Panc1 (cell line): Measurements from ENCODE around the gene FGF2. TPM values are rescaled to one million over a fixed set of nuclear protein-coding genes. Genes with fewer than 3 reads are reported as not detected.
A peak's percentile ranks its signal among the peaks of the same experiment; 100 is the strongest.

ENCODE experiments used
- ATAC-seq: fragments of 200-7000 bp; cut with Tn5 transposase; 2 replicates; pipeline ENCODE4 v1.9.1; 2020; ENCODE audit warnings: mild to moderate bottlenecking, moderate library complexity
- BruUV-seq: library from RNA; stranded (reverse); fragments of 400-500 nt; replicated peaks from 2 replicates; lab custom pipeline; 2021; lab: Mats Ljungman, UMichigan
- CTCF ChIA-PET: fragments of 300-600 bp; sonication (Branson Sonifier 250); formaldehyde crosslinking; loops from one replicate; lab custom pipeline; 2022; ENCODE audit warnings: antibody characterized with exemption; lab: Charles Lee
- POLR2A ChIA-PET: fragments of 300-600 bp; sonication (Branson Sonifier 250); formaldehyde crosslinking; loops from one replicate; lab custom pipeline; 2022; ENCODE audit warnings: antibody characterized with exemption; lab: Charles Lee
- DNase-seq: peaks from one replicate; pipeline ENCODE4 v3.0.0-alpha.2; 2010; ENCODE audit warnings: low read depth, low spot score
- H3K27ac ChIP-seq: 2 replicates; pipeline ENCODE4 v1.5.1; 2011; ENCODE audit warnings: mild to moderate bottlenecking, low read length, inconsistent platforms
- H3K27me3 ChIP-seq: fragments of 200-500 bp; sonication (Bioruptor generic); 2 replicates; pipeline ENCODE4 v1.6.0; 2014; ENCODE audit warnings: low read length, inconsistent platforms; ENCODE audit not compliant: control insufficient read depth, insufficient read depth
- H3K36me3 ChIP-seq: fragments of 200-500 bp; sonication (Bioruptor generic); 2 replicates; pipeline ENCODE4 v1.5.1; 2014; ENCODE audit warnings: inconsistent platforms, mild to moderate bottlenecking, low read length, moderate library complexity; ENCODE audit not compliant: control insufficient read depth, insufficient read depth
- H3K4me1 ChIP-seq: 2 replicates; pipeline ENCODE4 v1.5.1; 2011; ENCODE audit warnings: inconsistent platforms, mild to moderate bottlenecking, low read length, moderate library complexity; ENCODE audit not compliant: control insufficient read depth, insufficient read depth
- H3K4me3 ChIP-seq, 2 experiments: 2 replicates each; pipeline ENCODE4 v1.5.1; 2011 to 2012; ENCODE audit warnings: low read depth in 2 of 2, low read length in 2 of 2, mild to moderate bottlenecking in 2 of 2, inconsistent platforms in 1 of 2, moderate library complexity in 1 of 2
- H3K9me3 ChIP-seq: fragments of 200-500 bp; sonication (Bioruptor generic); 2 replicates; pipeline ENCODE4 v1.5.1; 2014; ENCODE audit warnings: low read depth, mild to moderate bottlenecking, inconsistent platforms, low read length, moderate library complexity; ENCODE audit not compliant: control insufficient read depth, insufficient read depth
- CTCF ChIP-seq: fragments of 450-650 bp; IDR thresholded peaks from 2 replicates; pipeline ENCODE4 v1.5.1; 2017; ENCODE audit warnings: mild to moderate bottlenecking
- POLR2AphosphoS5 ChIP-seq: IDR thresholded peaks from 2 replicates; pipeline ENCODE4 v1.6.1; 2012; ENCODE audit warnings: mild to moderate bottlenecking, low read depth, low read length, moderate library complexity
- REST ChIP-seq, 2 experiments: IDR thresholded peaks; 2 replicates each; pipeline ENCODE4 v1.6.1; 2011 to 2012; ENCODE audit warnings: low read depth in 2 of 2, control low read depth in 1 of 2, low read length in 1 of 2, mild to moderate bottlenecking in 1 of 2, moderate library complexity in 1 of 2; ENCODE audit not compliant: insufficient read depth in 1 of 2
- SIN3A ChIP-seq: IDR thresholded peaks from 2 replicates; pipeline ENCODE4 v1.6.1; 2012; ENCODE audit warnings: low read depth, mild to moderate bottlenecking, low read length, moderate library complexity, borderline replicate concordance; ENCODE audit not compliant: insufficient read depth
- TCF7L2 ChIP-seq: IDR thresholded peaks from 2 replicates; pipeline ENCODE4 v1.6.1; 2011; ENCODE audit warnings: mild to moderate bottlenecking, low read depth, low read length, inconsistent platforms
- in situ Hi-C: cut with HindIII; loops from 2 replicates; pipeline ENCODE4 v1.10.0; 2016; ENCODE audit warnings: low sequenced_read_pairs, low pct_unique_long_range_greater_than_20kb
- intact Hi-C: fragments of 100-400 bp; cut with micrococcal nuclease; formaldehyde crosslinking; loops from one replicate; pipeline ENCODE4 v1.10.0; 2022; ENCODE audit not compliant: unreplicated experiment
- total RNA-seq: library from RNA; stranded (reverse); gene quantifications from one replicate; pipeline ENCODE4 v1.2.1, GENCODE V29; 2021; ENCODE audit not compliant: unreplicated experiment

FGF2 gene
- total RNA-seq, 1 experiment from 2014 or later = 21.7 TPM

- peaks cover 25% of the 10 kb centered on the region for H3K4me1 ChIP-seq
- TF ChIP-seq POLR2AphosphoS5 (no peak), SIN3A (no peak), REST (IDR thresholded peaks at IDR 0.05; ENCODE audit: insufficient read depth in 1 of 2, low read depth in 2 of 2, low read length in 1 of 2) (no peak), TCF7L2 (no peak), CTCF (no peak)
- in situ Hi-C loops (no loop called here), intact Hi-C loops (no loop called here)
- peak overlapping the region; percentile 34; the same call in 1 of the 2 replicates for H3K27ac ChIP-seq
- no peak overlapping the region for H3K4me3 ChIP-seq
- ATAC-seq (no peak), DNase-seq (no peak)
- ChIA-PET CTCF (no interaction called here), POLR2A (no interaction called here)
- H3K36me3 ChIP-seq = no peaks in the 10 kb centered on the region
- H3K9me3 ChIP-seq = no peaks in the 10 kb centered on the region
- BruUV-seq = no TSS peak
- no peaks in the 10 kb centered on the region for H3K27me3 ChIP-seq
These were observed 6.1 kb downstream of the FGF2 start for GRCh38 chr4:122832732-122833131.

- H3K9me3 ChIP-seq = no peaks in the 10 kb centered on the region
- H3K36me3 ChIP-seq = no peaks in the 10 kb centered on the region
- no peak overlapping the region for H3K27ac ChIP-seq
- ATAC-seq (no peak), DNase-seq (no peak)
- in situ Hi-C loops = no loop called here
- intact Hi-C loops = no loop called here
- H3K4me3 ChIP-seq = no peak overlapping the region
- ChIA-PET CTCF (no interaction called here), POLR2A (no interaction called here)
- H3K4me1 ChIP-seq = peaks cover 20% of the 10 kb centered on the region
- TF ChIP-seq REST (IDR thresholded peaks at IDR 0.05; ENCODE audit: insufficient read depth in 1 of 2, low read depth in 2 of 2, low read length in 1 of 2) (no peak), SIN3A (no peak), POLR2AphosphoS5 (no peak), TCF7L2 (no peak), CTCF (no peak)
- H3K27me3 ChIP-seq = no peaks in the 10 kb centered on the region
- no TSS peak for BruUV-seq
These were observed 7.4 kb downstream of the FGF2 start for GRCh38 chr4:122833999-122834398.
